ENCODE measurements around the gene RNF225.
"Not testable (repeated sequence)": the region's sequence is repeated elsewhere in the genome, so short reads cannot be mapped to it uniquely, and the experiment has no call there.

RNF225 gene

GRCh38 chr19:58366585-58367430 lies 28.6 kb upstream of the RNF225 start:
- no peak overlapping the region for H3K4me3 ChIP-seq
- no peak overlapping the region for H3K27ac ChIP-seq

DNA sequence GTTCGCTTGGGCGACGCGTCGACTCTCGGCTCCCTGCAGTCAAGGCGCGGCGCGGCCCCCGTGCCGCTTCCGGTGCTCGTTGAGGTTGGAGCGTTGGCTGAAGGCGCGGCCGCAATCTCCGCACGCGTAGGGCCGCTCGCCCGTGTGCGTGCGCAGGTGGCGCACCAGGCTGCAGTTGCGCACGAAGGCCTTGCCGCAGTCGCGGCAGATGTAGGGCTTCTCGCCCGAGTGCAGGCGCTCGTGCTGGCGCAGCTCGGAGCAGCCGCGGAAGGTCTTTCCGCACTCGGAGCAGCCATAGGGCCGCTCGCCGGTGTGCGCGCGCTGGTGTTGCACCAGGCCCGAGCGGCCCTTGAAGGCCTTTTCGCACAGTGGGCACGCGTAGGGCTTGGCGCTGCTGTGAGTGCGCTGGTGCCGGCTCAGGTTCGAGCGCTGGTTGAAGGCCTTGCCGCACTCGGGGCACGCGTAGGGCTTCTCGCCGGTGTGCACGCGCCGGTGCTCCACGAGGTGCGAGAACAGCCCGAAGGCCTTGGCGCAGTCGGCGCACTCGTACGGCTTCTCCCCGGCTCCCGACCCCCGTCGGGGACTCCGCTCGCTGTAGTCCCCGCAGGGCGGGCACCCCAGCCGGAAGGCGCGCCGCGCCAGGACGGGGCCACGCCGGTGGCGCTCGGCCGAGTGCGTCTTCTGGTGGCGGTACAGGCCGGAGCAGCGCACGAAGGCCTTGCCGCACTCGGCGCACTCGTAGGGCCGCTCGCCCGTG lies 27.6 kb upstream of the RNF225 start:
- H3K27ac ChIP-seq = no peak overlapping the region
- DNase-seq (ENCODE audit: low spot score) = no peak
- no peak overlapping the region for H3K4me3 ChIP-seq
- TF ChIP-seq CTCF (IDR thresholded peaks at IDR 0.05) = no peak

More at GRCh38 chr19:58366585-58367430, 28.6 kb upstream of the RNF225 start:
- no peak for TF ChIP-seq CTCF (IDR thresholded peaks at IDR 0.05)
- DNase-seq (ENCODE audit: low spot score) = no peak

DNA sequence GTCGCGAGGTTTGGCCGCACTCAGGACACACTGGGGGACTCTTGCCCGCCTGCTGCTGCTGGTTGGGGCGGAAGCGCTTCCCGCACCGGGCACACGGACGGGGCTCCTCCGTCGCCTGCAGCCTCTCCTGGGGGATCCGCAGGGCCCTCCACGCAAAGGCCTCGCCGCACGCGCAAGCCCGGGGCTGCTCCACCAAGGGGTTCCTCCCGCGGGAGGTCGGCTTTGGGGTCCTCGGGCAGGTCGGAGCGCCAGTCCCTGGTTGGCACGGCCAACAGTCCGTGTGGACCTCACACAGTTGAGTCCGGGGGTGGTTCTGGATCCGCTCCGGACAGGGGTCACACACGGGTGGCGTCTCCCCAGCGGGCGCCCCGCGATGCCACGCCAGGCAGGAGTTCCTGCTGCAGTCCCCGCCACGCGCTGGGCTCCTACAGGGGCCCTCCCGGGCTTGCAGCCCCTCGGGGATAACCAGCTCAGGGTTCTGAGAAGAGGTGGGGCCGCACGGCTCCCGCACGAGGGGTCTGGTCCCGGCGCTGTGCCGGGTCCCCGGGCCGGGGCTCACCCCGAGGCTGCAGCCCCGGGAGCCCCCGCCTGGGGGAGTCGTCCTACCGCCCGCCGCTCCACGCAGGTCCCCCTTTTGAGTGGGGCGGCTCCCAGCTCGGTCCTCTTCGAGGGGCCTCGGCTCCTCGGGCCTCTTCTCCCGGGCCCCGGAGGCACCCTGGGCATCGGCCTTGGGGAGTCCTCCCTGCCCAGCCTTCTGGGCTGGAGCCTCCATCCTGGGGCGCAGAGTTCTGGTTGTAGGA lies 26.7 kb upstream of the RNF225 start:
- Histone ChIP-seq H3K27ac (no peak overlapping the region), H3K4me3 (no peak overlapping the region)
- DNase-seq (ENCODE audit: low spot score) = no peak
- TF ChIP-seq CTCF (IDR thresholded peaks at IDR 0.05) = no peak

DNA sequence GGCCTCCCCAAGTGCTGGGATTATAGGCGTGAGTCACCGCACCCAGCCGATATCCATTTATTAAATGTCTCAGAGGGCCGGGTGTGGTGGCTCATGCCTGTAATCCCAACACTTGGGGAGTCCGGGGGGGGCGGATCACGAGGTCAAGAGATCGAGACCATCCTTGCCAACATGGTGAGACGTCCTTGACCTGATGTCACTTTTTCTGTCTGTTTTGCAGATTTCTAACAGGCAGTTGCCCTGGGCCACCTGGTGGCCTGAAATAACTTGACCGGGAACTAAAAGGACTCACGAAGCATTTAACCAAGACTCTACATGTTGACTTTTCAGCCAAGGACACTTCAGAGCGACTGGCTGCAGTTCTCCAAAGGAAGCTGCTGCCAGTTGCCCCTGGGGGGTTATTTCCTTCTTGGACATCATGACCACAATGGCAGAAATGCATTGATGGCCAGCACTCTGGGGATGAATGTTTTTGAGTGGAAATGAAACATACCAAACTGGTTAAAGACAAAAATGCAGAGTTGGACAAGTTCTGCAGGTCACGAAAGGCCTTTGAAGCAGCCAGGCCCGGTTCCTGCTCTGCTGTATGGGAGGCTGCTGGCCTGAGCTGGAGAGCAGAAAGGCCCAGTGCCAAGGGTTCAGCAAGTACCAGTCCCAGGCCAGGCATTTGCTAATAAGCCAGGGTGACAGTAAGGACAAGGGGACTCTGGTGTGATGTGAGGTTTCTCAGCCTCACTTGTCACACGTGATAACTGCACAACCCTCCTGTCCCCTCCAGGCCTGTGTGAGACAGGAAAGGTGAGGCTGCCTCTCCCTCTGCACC lies 22.9 kb upstream of the RNF225 start:
- Histone ChIP-seq H3K4me3 (no peak overlapping the region), H3K27ac (no peak overlapping the region)
- TF ChIP-seq CTCF (IDR thresholded peaks at IDR 0.05) = no peak
- no peak for DNase-seq (ENCODE audit: low spot score)

GRCh38 chr19:58374200-58374599 lies 21.3 kb upstream of the RNF225 start:
- no peak overlapping the region for H3K4me3 ChIP-seq
- TF ChIP-seq CTCF (IDR thresholded peaks at IDR 0.05) = no peak
- H3K27ac ChIP-seq = no peak overlapping the region
- DNase-seq (ENCODE audit: low spot score) = no peak

- not testable (repeated sequence) for H3K4me3 ChIP-seq; DNase-seq (ENCODE audit: low spot score)
Observed at GRCh38 chr19:58376724-58377123, 18.7 kb upstream of the RNF225 start.

More at GRCh38 chr19:58376724-58377123, 18.7 kb upstream of the RNF225 start:
- H3K27ac ChIP-seq = not testable (repeated sequence)
